Renal cortical epithelial cell (primary cell): ENCODE data around the gene GNGT2. TPM values are rescaled to one million over a fixed set of nuclear protein-coding genes. Genes with fewer than 3 reads are reported as not detected.

Experiments used
- DNase-seq: peaks from one replicate; pipeline ENCODE4 v3.0.0-alpha.2; 2011; ENCODE audit warnings: low read depth
- total RNA-seq: library from RNA; depleted of rRNA; stranded (reverse); fragments of >200 nt; gene quantifications from 2 replicates; pipeline ENCODE4 v1.2.3, GENCODE V29; 2014

The GNGT2 gene
- total RNA-seq, 1 donor from 2014 or later: not detected

- no peak for DNase-seq
Measured at GRCh38 chr17:49229076-49229804, 18.9 kb upstream of the GNGT2 start.

- peak; percentile 50 for DNase-seq
Measured at GRCh38 chr17:49227436-49228261, 17.3 kb upstream of the GNGT2 start.

- DNase-seq: no peak
Measured at GRCh38 chr17:49226771-49227435, 16.5 kb upstream of the GNGT2 start.

GRCh38 chr17:49225554-49226236 is 15.3 kb upstream of the GNGT2 start:
- DNase-seq: no peak

GRCh38 chr17:49224997-49225337 is 14.6 kb upstream of the GNGT2 start:
- no peak for DNase-seq

- DNase-seq: no peak
Measured at GRCh38 chr17:49224198-49224996, 14.0 kb upstream of the GNGT2 start.

GRCh38 chr17:49223517-49224197 is 13.3 kb upstream of the GNGT2 start:
- no peak for DNase-seq

- no peak for DNase-seq
Measured at GRCh38 chr17:49223168-49223516, 12.8 kb upstream of the GNGT2 start.

- no peak for DNase-seq
Measured at GRCh38 chr17:49219987-49220386, 9.6 kb upstream of the GNGT2 start.

GRCh38 chr17:49218941-49219913 is 8.9 kb upstream of the GNGT2 start:
- no peak for DNase-seq

GRCh38 chr17:49217651-49218413 is 7.5 kb upstream of the GNGT2 start:
- DNase-seq: no peak

- DNase-seq: no peak
Measured at GRCh38 chr17:49216953-49217650, 6.7 kb upstream of the GNGT2 start.

- DNase-seq: no peak
Measured at GRCh38 chr17:49216482-49216881, 6.1 kb upstream of the GNGT2 start.

- peak; percentile 76 for DNase-seq
Measured at GRCh38 chr17:49214676-49215360, 4.4 kb upstream of the GNGT2 start.

GRCh38 chr17:49213847-49214246 is 3.5 kb upstream of the GNGT2 start:
- DNase-seq: no peak

GRCh38 chr17:49213399-49213798 is 3.0 kb upstream of the GNGT2 start:
- no peak for DNase-seq

GRCh38 chr17:49209061-49209571 is 1.3 kb downstream of the GNGT2 start:
- DNase-seq: peak; percentile 51
